GM12892 (cell line): ENCODE data around the gene VAV3.

Source experiments
- POLR2A ChIP-seq: IDR thresholded peaks from 2 replicates; pipeline ENCODE4 v1.6.1; 2011; ENCODE audit warnings: low read depth, low read length, control low read depth
- POLR2AphosphoS5 ChIP-seq: IDR thresholded peaks from 2 replicates; pipeline ENCODE4 v1.6.1; 2011; ENCODE audit warnings: low read depth, low read length, control low read depth
- TAF1 ChIP-seq: IDR thresholded peaks from 2 replicates; pipeline ENCODE4 v1.6.1; 2011; ENCODE audit warnings: low read depth, mild to moderate bottlenecking, control low read depth, low read length, borderline replicate concordance

- TF ChIP-seq POLR2A = no peak
- TF ChIP-seq TAF1 = no peak
- no peak for TF ChIP-seq POLR2AphosphoS5
These were observed 182.6 kb downstream of the VAV3 start for GRCh38 chr1:107782217-107782845.
